Activated naive CD4-positive, alpha-beta T cell treated with anti-CD3 and anti-CD28 coated beads, Interleukin-2, amount 50 U/mL, for 24 hours (primary cell): ENCODE results near the gene ACTR3.

Source experiments
- H3K27ac Mint-ChIP-seq: one replicate; pipeline ENCODE4 v1.8.0; 2021; ENCODE audit warnings: mild to moderate bottlenecking, mixed read lengths
- H3K27me3 Mint-ChIP-seq: one replicate; pipeline ENCODE4 v1.8.0; 2021; ENCODE audit warnings: mixed read lengths
- H3K36me3 Mint-ChIP-seq: one replicate; pipeline ENCODE4 v1.8.0; 2021; ENCODE audit warnings: mixed read lengths
- H3K4me1 Mint-ChIP-seq: one replicate; pipeline ENCODE4 v1.8.0; 2021; ENCODE audit warnings: mixed read lengths
- H3K4me3 Mint-ChIP-seq: one replicate; pipeline ENCODE4 v1.8.0; 2021; ENCODE audit warnings: mild to moderate bottlenecking, mixed read lengths
- H3K9me3 Mint-ChIP-seq: one replicate; pipeline ENCODE4 v1.8.0; 2021; ENCODE audit warnings: mixed read lengths

The ACTR3 gene

GRCh38 chr2:113890253-113891235 is 655 bp downstream of the ACTR3 start:
- peaks cover 35% of the 10 kb centered on the region for H3K36me3 Mint-ChIP-seq
- no peaks in the 10 kb centered on the region for H3K27me3 Mint-ChIP-seq
- no peaks in the 10 kb centered on the region for H3K9me3 Mint-ChIP-seq
- peak overlapping the region; percentile 100 for H3K4me3 Mint-ChIP-seq
- H3K27ac Mint-ChIP-seq: peak overlapping the region; percentile 99
- H3K4me1 Mint-ChIP-seq: peaks cover 82% of the 10 kb centered on the region

- no peaks in the 10 kb centered on the region for H3K9me3 Mint-ChIP-seq
- H3K27me3 Mint-ChIP-seq: no peaks in the 10 kb centered on the region
- peaks cover 39% of the 10 kb centered on the region for H3K36me3 Mint-ChIP-seq
Observed at GRCh38 chr2:113891265-113891959, 1.5 kb downstream of the ACTR3 start.

GRCh38 chr2:113892004-113892710 is 2.3 kb downstream of the ACTR3 start:
- peak overlapping the region; percentile 100 for H3K4me3 Mint-ChIP-seq
- no peaks in the 10 kb centered on the region for H3K9me3 Mint-ChIP-seq
- peaks cover 84% of the 10 kb centered on the region for H3K4me1 Mint-ChIP-seq
- H3K27ac Mint-ChIP-seq: peak overlapping the region; percentile 97
- no peaks in the 10 kb centered on the region for H3K27me3 Mint-ChIP-seq
- H3K36me3 Mint-ChIP-seq: peaks cover 39% of the 10 kb centered on the region

More at GRCh38 chr2:113891265-113891959, 1.5 kb downstream of the ACTR3 start:
- H3K4me3 Mint-ChIP-seq: peak overlapping the region; percentile 100
- H3K4me1 Mint-ChIP-seq: peaks cover 84% of the 10 kb centered on the region
- peak overlapping the region; percentile 99 for H3K27ac Mint-ChIP-seq

GRCh38 chr2:113894156-113894743 is 4.4 kb downstream of the ACTR3 start:
- no peaks in the 10 kb centered on the region for H3K9me3 Mint-ChIP-seq
- H3K4me3 Mint-ChIP-seq: peak overlapping the region; percentile 100
- peaks cover 40% of the 10 kb centered on the region for H3K36me3 Mint-ChIP-seq

GRCh38 chr2:113895301-113895700 is 5.4 kb downstream of the ACTR3 start:
- Mint-ChIP-seq H3K27ac (peak overlapping the region; percentile 93), H3K4me1 (peaks cover 91% of the 10 kb centered on the region), H3K9me3 (no peaks in the 10 kb centered on the region), H3K4me3 (peak overlapping the region; percentile 100), H3K27me3 (no peaks in the 10 kb centered on the region), H3K36me3 (peaks cover 46% of the 10 kb centered on the region)

More at GRCh38 chr2:113894156-113894743, 4.4 kb downstream of the ACTR3 start:
- no peaks in the 10 kb centered on the region for H3K27me3 Mint-ChIP-seq
- H3K27ac Mint-ChIP-seq: peak overlapping the region; percentile 93
- H3K4me1 Mint-ChIP-seq: peaks cover 84% of the 10 kb centered on the region

- peak overlapping the region; percentile 93 for H3K27ac Mint-ChIP-seq
- H3K4me3 Mint-ChIP-seq: peak overlapping the region; percentile 100
- peaks cover 97% of the 10 kb centered on the region for H3K4me1 Mint-ChIP-seq
- H3K9me3 Mint-ChIP-seq: no peaks in the 10 kb centered on the region
- H3K36me3 Mint-ChIP-seq: peaks cover 46% of the 10 kb centered on the region
- no peaks in the 10 kb centered on the region for H3K27me3 Mint-ChIP-seq
Observed at GRCh38 chr2:113895819-113896563, 6.1 kb downstream of the ACTR3 start.

GRCh38 chr2:113896791-113897190 is 6.9 kb downstream of the ACTR3 start:
- H3K27ac Mint-ChIP-seq: peak overlapping the region; percentile 57
- peaks cover 42% of the 10 kb centered on the region for H3K36me3 Mint-ChIP-seq

GRCh38 chr2:113898081-113898480 is 8.2 kb downstream of the ACTR3 start:
- Mint-ChIP-seq H3K4me1 (peaks cover 100% of the 10 kb centered on the region), H3K27me3 (no peaks in the 10 kb centered on the region), H3K27ac (peak overlapping the region; percentile 20), H3K36me3 (peaks cover 30% of the 10 kb centered on the region), H3K9me3 (no peaks in the 10 kb centered on the region), H3K4me3 (peak overlapping the region; percentile 100)

More at GRCh38 chr2:113896791-113897190, 6.9 kb downstream of the ACTR3 start:
- Mint-ChIP-seq H3K27me3 (no peaks in the 10 kb centered on the region), H3K4me3 (peak overlapping the region; percentile 100), H3K9me3 (no peaks in the 10 kb centered on the region), H3K4me1 (peaks cover 100% of the 10 kb centered on the region)

GRCh38 chr2:113899166-113899565 is 9.3 kb downstream of the ACTR3 start:
- Mint-ChIP-seq H3K36me3 (peaks cover 26% of the 10 kb centered on the region), H3K4me1 (peaks cover 100% of the 10 kb centered on the region), H3K4me3 (peak overlapping the region; percentile 72), H3K27ac (peak overlapping the region; percentile 72), H3K27me3 (no peaks in the 10 kb centered on the region), H3K9me3 (no peaks in the 10 kb centered on the region)

GRCh38 chr2:113901943-113902342 is 12.1 kb downstream of the ACTR3 start:
- Mint-ChIP-seq H3K36me3 (peaks cover 28% of the 10 kb centered on the region), H3K27me3 (no peaks in the 10 kb centered on the region), H3K9me3 (no peaks in the 10 kb centered on the region), H3K4me1 (peaks cover 99% of the 10 kb centered on the region), H3K4me3 (peak overlapping the region; percentile 27), H3K27ac (peak overlapping the region; percentile 59)

- Mint-ChIP-seq H3K4me3 (peak overlapping the region; percentile 27), H3K9me3 (no peaks in the 10 kb centered on the region), H3K27ac (peak overlapping the region; percentile 27), H3K4me1 (peaks cover 94% of the 10 kb centered on the region), H3K27me3 (no peaks in the 10 kb centered on the region), H3K36me3 (peaks cover 19% of the 10 kb centered on the region)
Observed at GRCh38 chr2:113905886-113906285, 16.0 kb downstream of the ACTR3 start.

- no peaks in the 10 kb centered on the region for H3K9me3 Mint-ChIP-seq
- peak overlapping the region; percentile 33 for H3K4me3 Mint-ChIP-seq
- peaks cover 93% of the 10 kb centered on the region for H3K4me1 Mint-ChIP-seq
- H3K27ac Mint-ChIP-seq: peak overlapping the region; percentile 27
- no peaks in the 10 kb centered on the region for H3K27me3 Mint-ChIP-seq
- H3K36me3 Mint-ChIP-seq: peaks cover 21% of the 10 kb centered on the region
Observed at GRCh38 chr2:113906647-113907046, 16.8 kb downstream of the ACTR3 start.

- Mint-ChIP-seq H3K27ac (peak overlapping the region; percentile 23), H3K4me3 (no peak overlapping the region), H3K4me1 (peaks cover 92% of the 10 kb centered on the region), H3K9me3 (no peaks in the 10 kb centered on the region), H3K27me3 (no peaks in the 10 kb centered on the region), H3K36me3 (peaks cover 21% of the 10 kb centered on the region)
Observed at GRCh38 chr2:113907297-113907696, 17.4 kb downstream of the ACTR3 start.

- peak overlapping the region; percentile 77 for H3K27ac Mint-ChIP-seq
- peaks cover 89% of the 10 kb centered on the region for H3K4me1 Mint-ChIP-seq
- peak overlapping the region; percentile 65 for H3K4me3 Mint-ChIP-seq
- no peaks in the 10 kb centered on the region for H3K9me3 Mint-ChIP-seq
- H3K36me3 Mint-ChIP-seq: peaks cover 24% of the 10 kb centered on the region
- H3K27me3 Mint-ChIP-seq: no peaks in the 10 kb centered on the region
Observed at GRCh38 chr2:113910110-113910717, 20.3 kb downstream of the ACTR3 start.
